MM.1S (cell line): ENCODE results near the gene IL1B.

Experiments
- DNase-seq: peaks from one replicate; pipeline ENCODE4 v3.0.0-alpha.2; 2015
- H2AFZ ChIP-seq: fragments of 300-600 bp; sonication (generic); 2 replicates; pipeline ENCODE4 v1.6.0; 2016; ENCODE audit warnings: antibody characterized with exemption, low read length
- H3F3A ChIP-seq: fragments of 300-600 bp; sonication (generic); 2 replicates; pipeline ENCODE4 v1.6.1; 2016; ENCODE audit warnings: mild to moderate bottlenecking, antibody characterized with exemption, low read length, moderate library complexity, mixed read lengths; ENCODE audit not compliant: insufficient read depth
- H3K27ac ChIP-seq: fragments of 300-600 bp; sonication (generic); 2 replicates; pipeline ENCODE4 v1.5.1; 2016; ENCODE audit warnings: mild to moderate bottlenecking, low read length
- H3K27me3 ChIP-seq: fragments of 300-600 bp; sonication (generic); replicated peaks from 2 replicates; pipeline ENCODE4 v1.6.0; 2016; ENCODE audit warnings: low read length; ENCODE audit not compliant: insufficient read depth
- H3K36me3 ChIP-seq: fragments of 300-600 bp; sonication (generic); replicated peaks from 2 replicates; pipeline ENCODE4 v1.6.1; 2016; ENCODE audit warnings: mild to moderate bottlenecking, low read length, mixed read lengths; ENCODE audit not compliant: insufficient read depth
- H3K4me1 ChIP-seq: fragments of 300-600 bp; sonication (generic); 2 replicates; pipeline ENCODE4 v1.6.1; 2016; ENCODE audit warnings: low read length, mixed read lengths
- H3K4me2 ChIP-seq: fragments of 300-600 bp; sonication (generic); 2 replicates; pipeline ENCODE4 v1.6.0; 2016; ENCODE audit warnings: low read depth, low read length
- H3K4me3 ChIP-seq: fragments of 300-600 bp; sonication (generic); 2 replicates; pipeline ENCODE4 v1.5.1; 2016; ENCODE audit warnings: low read length, mixed read lengths
- H3K79me2 ChIP-seq: fragments of 300-600 bp; sonication (generic); 2 replicates; pipeline ENCODE4 v1.6.1; 2016; ENCODE audit warnings: mixed run types, low read length, mixed read lengths
- H3K9ac ChIP-seq: fragments of 300-600 bp; sonication (generic); 2 replicates; pipeline ENCODE4 v1.6.1; 2016; ENCODE audit warnings: low read length, mixed read lengths
- H3K9me2 ChIP-seq: fragments of 300-600 bp; sonication (generic); replicated peaks from 2 replicates; pipeline ENCODE4 v1.6.1; 2016; ENCODE audit warnings: mild to moderate bottlenecking, low read length, mixed read lengths; ENCODE audit not compliant: insufficient read depth
- H3K9me3 ChIP-seq: fragments of 300-600 bp; sonication (generic); replicated peaks from 2 replicates; pipeline ENCODE4 v1.6.1; 2016; ENCODE audit warnings: mild to moderate bottlenecking, low read length, mixed read lengths; ENCODE audit not compliant: insufficient read depth
- H4K20me1 ChIP-seq: fragments of 300-600 bp; sonication (generic); 2 replicates; pipeline ENCODE4 v1.6.1; 2016; ENCODE audit warnings: mild to moderate bottlenecking, low read length, moderate library complexity, mixed read lengths; ENCODE audit not compliant: insufficient read depth
- CTCF ChIP-seq: fragments of 300-600 bp; sonication (generic); IDR thresholded peaks from 2 replicates; pipeline ENCODE4 v1.5.1; 2016; ENCODE audit warnings: antibody characterized with exemption, low read length, mixed read lengths
- EZH2 ChIP-seq: fragments of 300-600 bp; sonication (generic); optimal IDR thresholded peaks from 2 replicates; pipeline ENCODE3; 2017; ENCODE audit warnings: low read depth, mild to moderate bottlenecking, antibody characterized with exemption, low read length, mixed read lengths
- EZH2phosphoT487 ChIP-seq: fragments of 300-600 bp; sonication (generic); IDR thresholded peaks from 2 replicates; pipeline ENCODE4 v1.6.1; 2018; ENCODE audit warnings: antibody characterized with exemption, low read length

IL1B gene

DNA sequence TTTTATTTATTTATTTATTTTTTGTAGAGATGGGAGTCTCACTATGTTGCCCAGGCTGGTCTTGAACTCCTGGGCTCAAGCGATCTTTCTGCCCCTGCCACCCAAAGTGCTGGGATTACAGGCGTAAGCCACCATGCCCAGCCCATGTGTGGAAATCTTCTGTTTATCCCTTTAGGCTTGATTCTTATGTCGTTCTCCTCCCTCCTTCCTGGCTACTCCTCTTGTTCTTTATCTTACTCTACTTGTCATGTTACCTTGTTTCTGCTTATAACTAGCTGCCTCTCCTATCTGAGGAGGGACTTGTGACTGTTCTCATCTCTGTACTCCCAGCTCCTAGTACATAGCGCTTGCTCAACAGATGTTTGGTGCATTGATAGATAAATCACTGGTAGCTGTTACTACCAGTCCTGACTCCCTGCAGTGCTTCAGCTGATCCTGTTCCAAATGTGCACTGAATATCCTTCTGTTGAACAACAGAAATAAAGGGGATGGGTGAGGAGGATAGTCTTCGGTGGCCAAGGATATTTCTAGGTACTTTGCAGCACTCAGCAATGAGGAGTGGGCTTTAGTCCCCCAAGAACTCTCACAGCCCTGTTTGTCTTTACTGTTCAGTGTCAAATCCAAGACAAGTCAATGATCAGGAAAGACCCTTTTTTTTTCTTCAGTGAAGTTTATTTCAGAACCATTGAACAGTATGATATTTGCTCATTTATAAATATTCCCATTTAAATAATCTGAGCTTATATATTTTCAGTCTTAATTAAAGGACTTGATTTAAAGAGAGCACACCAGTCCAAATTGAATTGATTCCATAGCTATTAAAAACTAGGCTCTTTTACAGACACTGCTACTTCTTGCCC is 7.2 kb downstream of the IL1B start:
- Histone ChIP-seq H3K36me3 (no peaks in the 10 kb centered on the region), H3K4me1 (no peaks in the 10 kb centered on the region), H4K20me1 (no peaks in the 10 kb centered on the region), H3K9me2 (no peaks in the 10 kb centered on the region), H2AFZ (no peak overlapping the region), H3K4me2 (no peak overlapping the region), H3F3A (no peaks in the 10 kb centered on the region), H3K9me3 (no peaks in the 10 kb centered on the region), H3K27me3 (no peaks in the 10 kb centered on the region), H3K79me2 (no peaks in the 10 kb centered on the region), H3K4me3 (no peak overlapping the region), H3K27ac (no peak overlapping the region), H3K9ac (no peak overlapping the region)
- TF ChIP-seq EZH2phosphoT487 (no peak), CTCF (no peak), EZH2 (no peak)
- no peak for DNase-seq

GRCh38 chr2:112828251-112828691 is 8.3 kb downstream of the IL1B start:
- no peaks in the 10 kb centered on the region for H3K79me2 ChIP-seq
- no peak overlapping the region for H2AFZ ChIP-seq
- H3F3A ChIP-seq = no peaks in the 10 kb centered on the region
- H3K9me2 ChIP-seq = no peaks in the 10 kb centered on the region
- TF ChIP-seq EZH2phosphoT487 (no peak), CTCF (no peak), EZH2 (no peak)
- DNase-seq = no peak
- H3K27me3 ChIP-seq = no peaks in the 10 kb centered on the region
- no peaks in the 10 kb centered on the region for H3K9me3 ChIP-seq
- H3K27ac ChIP-seq = no peak overlapping the region
- no peak overlapping the region for H3K4me3 ChIP-seq
- H3K36me3 ChIP-seq = no peaks in the 10 kb centered on the region
- H3K4me1 ChIP-seq = no peaks in the 10 kb centered on the region
- H3K9ac ChIP-seq = no peak overlapping the region
- no peak overlapping the region for H3K4me2 ChIP-seq
- no peaks in the 10 kb centered on the region for H4K20me1 ChIP-seq

DNA sequence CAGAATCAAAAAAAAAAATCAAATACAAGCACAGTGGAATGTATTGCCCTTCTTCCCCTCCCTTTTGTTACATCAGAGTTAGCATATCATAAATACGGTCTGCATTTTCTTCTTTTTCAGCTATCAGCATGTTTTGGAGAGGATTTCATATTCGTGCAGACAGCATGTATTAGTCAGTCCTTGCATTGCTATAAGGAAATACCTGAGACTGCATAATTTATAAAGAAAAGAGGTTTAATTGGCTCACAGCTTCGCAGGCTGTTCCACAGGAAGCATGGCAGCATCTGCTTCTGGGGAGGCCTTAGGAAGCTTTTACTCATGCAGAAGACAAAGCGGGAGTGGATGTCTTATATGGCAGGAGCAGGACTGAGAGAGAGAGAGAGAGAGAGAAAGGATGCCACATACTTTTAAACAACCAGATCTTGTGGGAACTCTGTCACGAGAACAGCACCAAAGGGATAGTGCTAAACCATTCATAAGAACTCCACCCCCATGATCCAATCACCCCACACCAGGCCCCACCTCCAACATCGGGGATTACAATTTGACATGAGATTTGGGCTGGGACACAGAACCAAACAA is 8.9 kb downstream of the IL1B start:
- Histone ChIP-seq H2AFZ (no peak overlapping the region), H3K9me3 (no peaks in the 10 kb centered on the region), H3F3A (no peaks in the 10 kb centered on the region), H3K4me2 (no peak overlapping the region), H3K36me3 (no peaks in the 10 kb centered on the region), H3K27me3 (no peaks in the 10 kb centered on the region), H3K4me3 (no peak overlapping the region), H3K9me2 (no peaks in the 10 kb centered on the region), H3K4me1 (no peaks in the 10 kb centered on the region), H3K27ac (no peak overlapping the region), H4K20me1 (no peaks in the 10 kb centered on the region), H3K79me2 (no peaks in the 10 kb centered on the region), H3K9ac (no peak overlapping the region)
- no peak for DNase-seq
- TF ChIP-seq EZH2 (no peak), EZH2phosphoT487 (no peak), CTCF (no peak)
